ENCODE measurements around the gene POLD1.

DNA sequence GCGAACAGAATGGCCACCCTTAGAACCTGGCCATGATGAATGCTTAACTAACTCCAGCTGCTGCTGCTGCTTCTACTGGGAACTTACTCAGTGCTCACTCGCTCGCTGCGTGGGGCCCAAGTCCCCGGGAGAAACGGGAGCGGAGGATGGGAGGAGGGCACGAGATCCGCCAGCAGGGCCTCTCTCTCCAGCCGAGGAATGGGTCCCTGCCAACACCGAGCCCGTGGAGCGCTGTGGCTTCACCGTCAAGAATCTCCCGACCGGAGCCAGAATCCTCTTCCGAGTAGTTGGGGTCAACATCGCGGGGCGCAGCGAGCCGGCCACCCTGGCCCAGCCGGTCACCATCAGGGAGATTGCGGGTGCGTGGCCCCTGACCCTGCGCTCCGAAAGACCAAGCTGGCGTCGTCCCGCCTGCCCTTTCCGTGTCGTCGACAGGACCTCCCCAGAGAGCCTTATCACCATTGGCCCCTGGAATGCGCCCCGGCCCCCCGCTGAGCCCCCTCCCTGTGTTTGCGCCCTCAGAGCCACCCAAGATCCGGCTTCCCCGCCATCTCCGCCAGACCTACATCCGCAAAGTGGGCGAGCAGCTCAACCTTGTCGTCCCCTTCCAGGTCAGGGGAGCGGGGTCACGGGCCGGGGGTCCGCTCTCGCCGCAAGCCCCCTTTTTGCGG is 74.4 kb downstream of the POLD1 start:
- TF ChIP-seq, protein P1, sequence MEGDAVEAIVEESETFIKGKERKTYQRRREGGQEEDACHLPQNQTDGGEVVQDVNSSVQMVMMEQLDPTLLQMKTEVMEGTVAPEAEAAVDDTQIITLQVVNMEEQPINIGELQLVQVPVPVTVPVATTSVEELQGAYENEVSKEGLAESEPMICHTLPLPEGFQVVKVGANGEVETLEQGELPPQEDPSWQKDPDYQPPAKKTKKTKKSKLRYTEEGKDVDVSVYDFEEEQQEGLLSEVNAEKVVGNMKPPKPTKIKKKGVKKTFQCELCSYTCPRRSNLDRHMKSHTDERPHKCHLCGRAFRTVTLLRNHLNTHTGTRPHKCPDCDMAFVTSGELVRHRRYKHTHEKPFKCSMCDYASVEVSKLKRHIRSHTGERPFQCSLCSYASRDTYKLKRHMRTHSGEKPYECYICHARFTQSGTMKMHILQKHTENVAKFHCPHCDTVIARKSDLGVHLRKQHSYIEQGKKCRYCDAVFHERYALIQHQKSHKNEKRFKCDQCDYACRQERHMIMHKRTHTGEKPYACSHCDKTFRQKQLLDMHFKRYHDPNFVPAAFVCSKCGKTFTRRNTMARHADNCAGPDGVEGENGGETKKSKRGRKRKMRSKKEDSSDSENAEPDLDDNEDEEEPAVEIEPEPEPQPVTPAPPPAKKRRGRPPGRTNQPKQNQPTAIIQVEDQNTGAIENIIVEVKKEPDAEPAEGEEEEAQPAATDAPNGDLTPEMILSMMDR (IDR thresholded peaks at IDR 0.05; ENCODE audit: low read length) = no peak
- no peak for TF ChIP-seq EZH2 (IDR thresholded peaks at IDR 0.05; ENCODE audit: borderline replicate concordance, low read length)
